COR-L47 (cell line): ENCODE measurements around the gene SEC31A.
"Not testable (repeated sequence)": the region's sequence is repeated elsewhere in the genome, so short reads cannot be mapped to it uniquely, and the experiment has no call there.

Source experiments
- DNase-seq: peaks from one replicate; lab custom pipeline; 2025; lab: John Stamatoyannopoulos, UW

SEC31A gene

GRCh38 chr4:82833060-82833459 is 57.9 kb downstream of the SEC31A start:
- DNase-seq: not testable (repeated sequence)

GRCh38 chr4:82825425-82825824 is 65.5 kb downstream of the SEC31A start:
- DNase-seq: no peak

- DNase-seq: no peak
Measured at GRCh38 chr4:82823062-82823461, 67.9 kb downstream of the SEC31A start.

DNA sequence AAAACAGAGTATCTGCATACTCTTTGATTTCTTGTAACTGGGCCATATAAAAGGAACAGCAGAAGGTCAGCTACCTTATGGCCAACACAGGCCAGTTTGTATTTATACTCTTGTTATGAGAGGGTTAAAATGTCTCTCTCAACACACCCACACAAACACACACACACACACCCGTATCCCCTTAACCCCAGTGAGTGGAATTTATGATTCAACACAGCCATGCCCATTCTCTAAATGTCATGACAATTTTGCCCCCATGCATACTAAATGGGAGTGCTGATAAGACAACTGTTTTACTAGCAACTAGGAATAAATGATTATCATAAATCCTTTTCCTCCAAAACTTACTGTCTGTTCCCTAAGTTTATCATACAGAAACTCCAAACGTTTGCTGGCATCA is 70.3 kb downstream of the SEC31A start:
- no peak for DNase-seq

- DNase-seq: no peak
Measured at GRCh38 chr4:82818664-82819662, 72.0 kb downstream of the SEC31A start.

- not testable (repeated sequence) for DNase-seq
Measured at GRCh38 chr4:82816874-82817273, 74.1 kb downstream of the SEC31A start.

DNA sequence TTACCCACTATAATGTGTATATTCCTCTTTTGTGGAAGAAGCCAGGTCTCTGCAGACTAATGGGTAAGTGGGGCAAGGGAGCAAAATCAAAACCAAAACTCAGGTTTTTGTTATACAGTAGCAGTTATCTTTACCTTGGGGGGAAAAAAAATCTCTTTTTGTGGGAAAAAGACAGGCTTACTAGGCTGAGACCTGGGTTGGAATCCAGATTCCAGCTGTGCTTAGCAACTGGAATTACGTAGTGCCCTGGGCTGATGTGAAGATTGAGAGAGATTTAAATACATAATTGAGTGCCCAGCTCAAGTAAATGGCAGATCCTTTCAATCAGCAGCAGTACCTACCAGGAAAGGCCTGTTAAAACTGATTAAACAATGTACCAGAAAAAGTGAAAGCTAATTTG is 76.9 kb downstream of the SEC31A start:
- DNase-seq: no peak

- peak; percentile 25 for DNase-seq
Measured at GRCh38 chr4:82811838-82812341, 79.1 kb downstream of the SEC31A start.

DNA sequence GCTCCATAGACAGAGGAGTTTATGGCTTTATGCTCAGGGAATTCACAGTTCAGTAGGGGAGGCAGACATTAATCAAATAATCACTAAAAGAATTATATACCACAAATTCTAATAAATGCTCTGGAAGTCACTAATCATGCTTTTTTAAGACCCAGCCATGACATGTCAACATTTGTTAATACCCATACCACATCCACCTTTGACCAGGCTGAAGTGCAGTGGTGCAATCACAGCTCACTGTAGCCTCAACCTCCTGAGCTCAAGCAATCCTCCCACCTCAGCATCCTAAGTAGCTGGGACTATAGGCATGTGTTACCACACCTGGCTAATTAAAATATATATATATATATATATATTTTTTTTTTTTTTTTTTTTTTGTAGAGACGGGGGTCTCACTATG is 79.6 kb downstream of the SEC31A start:
- no peak for DNase-seq

DNA sequence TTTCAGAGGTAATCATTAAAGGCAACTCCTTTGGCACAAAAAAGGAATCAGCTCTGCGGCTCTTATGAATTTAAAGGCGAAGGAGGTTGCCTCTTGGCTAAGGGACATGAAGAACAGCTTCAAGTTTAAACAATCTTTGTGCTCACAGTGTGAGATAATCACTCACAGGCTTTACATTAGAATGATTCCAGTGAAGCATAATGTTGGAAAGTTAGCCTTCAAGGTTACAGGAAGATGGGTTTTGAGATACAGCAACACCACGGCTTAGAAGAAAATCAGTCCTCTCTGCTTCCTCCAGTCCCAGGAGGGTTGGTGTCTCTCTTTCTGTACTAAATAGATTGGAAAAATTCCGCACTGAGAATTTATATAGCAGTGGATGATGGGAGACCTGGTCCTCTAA is 80.8 kb downstream of the SEC31A start:
- no peak for DNase-seq

- no peak for DNase-seq
Measured at GRCh38 chr4:82809619-82810018, 81.3 kb downstream of the SEC31A start.

- DNase-seq: no peak
Measured at GRCh38 chr4:82803746-82804145, 87.2 kb downstream of the SEC31A start.

GRCh38 chr4:82802911-82803310 is 88.0 kb downstream of the SEC31A start:
- no peak for DNase-seq

DNA sequence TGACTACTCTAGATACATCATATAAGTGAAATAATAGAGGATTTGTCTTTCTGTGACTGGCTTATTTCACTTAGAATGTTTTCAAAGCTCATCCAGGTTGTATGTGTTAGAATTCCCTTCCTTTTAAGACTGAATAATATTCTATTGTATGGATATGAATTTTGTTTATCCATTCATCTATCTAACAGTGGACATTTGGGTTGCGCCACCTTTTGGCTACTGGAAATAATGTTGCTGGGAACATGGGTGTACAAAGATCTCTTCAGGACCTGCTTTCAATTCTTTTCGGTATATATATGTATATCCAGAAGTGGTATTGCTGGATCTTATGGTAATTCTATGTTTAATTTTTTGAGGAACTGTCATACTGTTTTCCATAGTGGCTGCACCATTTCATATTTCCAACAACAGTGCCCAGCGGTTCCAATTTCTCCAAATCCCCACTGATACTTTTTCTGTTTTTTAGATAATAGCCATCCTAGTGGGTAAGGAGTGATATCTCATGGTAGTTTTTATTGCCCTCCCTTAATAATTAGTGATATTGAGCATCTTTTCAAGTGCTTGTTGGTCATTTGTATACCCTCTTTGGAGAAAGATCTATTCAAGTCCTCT is 88.9 kb downstream of the SEC31A start:
- DNase-seq: no peak

DNA sequence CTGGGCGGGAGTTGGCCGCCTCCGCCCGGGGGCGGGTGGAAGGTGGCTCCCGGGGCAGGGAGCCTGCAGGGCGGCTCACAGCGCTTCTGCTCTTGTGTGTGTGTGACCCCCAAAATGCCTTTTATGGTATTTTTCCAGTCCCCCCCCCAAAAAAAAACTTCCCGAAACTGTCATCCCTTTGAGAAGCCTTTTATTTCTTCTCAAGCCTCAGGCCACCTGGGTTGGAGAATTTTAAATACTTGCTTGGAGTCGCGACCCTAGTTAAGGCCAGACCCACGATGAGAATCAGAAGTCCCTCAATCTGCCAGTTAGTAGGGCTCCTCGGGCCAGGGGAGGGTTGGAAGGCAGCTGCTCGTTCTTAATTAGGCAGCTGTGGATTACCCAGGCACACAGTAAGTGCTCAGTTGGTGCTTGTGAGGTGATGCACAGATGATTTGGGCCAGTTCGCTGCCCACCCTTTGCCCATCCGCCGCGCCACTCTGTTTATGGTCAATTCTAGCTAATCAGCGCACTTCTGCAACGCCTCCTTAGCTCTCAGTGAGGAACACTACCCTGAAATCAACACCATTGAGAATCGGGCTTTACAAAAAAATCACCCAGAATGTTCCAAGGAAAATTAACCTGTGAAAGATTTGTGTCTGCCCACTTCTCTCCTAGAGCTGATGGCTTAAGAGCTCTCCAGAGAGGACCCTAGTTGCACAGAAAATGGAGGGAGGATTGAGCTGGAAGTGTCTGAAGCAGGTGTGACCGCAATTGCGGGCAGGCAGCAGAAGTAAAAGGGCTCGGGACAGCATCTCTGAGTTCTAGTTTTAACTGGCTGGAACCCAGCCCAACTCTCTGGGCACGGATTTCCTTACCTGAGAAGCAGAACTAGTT is 91.7 kb downstream of the SEC31A start:
- DNase-seq: no peak

DNA sequence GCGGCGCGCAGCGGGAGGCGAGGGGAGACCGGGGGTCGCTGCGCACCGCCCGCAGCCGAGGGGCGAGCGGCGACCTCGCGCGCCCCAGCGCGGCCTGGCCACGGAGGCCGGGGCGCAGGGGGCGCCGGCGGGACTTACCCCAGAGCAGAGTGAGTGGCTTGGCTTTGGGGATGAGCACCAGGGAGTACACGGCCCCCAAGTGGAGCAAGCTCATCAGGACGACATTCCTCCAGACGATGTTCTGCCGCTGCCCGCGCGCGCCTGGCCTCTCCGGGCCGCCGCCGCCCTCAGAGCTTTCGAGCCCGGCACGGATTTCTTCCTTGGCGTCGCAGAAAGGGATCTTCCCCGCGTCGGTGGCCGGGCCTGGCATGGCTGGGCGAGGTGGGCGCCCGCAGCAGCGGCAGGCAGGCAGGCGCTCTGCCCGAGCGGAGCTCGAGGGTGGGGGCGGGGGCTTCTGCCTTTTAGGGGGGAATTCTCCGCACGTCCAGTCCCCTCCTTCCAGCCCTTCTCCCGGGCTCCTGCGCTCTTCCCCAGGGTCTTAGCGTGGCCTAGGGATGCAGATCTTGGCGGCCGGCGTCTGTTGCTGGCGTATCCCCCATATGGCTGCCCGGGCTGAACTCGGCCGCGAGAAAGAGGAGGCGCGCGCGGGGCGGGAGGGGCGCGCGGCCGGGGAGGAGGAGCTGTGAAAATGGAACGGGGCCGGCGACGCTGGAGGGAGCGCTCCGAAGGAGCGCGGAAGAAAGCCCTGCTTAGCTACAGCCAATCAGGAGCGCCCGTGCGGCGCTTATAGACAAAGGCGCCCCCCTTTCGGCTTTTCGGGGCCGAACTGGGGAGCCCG is 92.6 kb downstream of the SEC31A start, which contains the start of gene SCD5:
SCD5 (minus strand) TSS at position 629 of the 838 bp plus-strand sequence; CDS start at position 370, 259 bp downstream.
- peak; percentile 64 for DNase-seq

DNA sequence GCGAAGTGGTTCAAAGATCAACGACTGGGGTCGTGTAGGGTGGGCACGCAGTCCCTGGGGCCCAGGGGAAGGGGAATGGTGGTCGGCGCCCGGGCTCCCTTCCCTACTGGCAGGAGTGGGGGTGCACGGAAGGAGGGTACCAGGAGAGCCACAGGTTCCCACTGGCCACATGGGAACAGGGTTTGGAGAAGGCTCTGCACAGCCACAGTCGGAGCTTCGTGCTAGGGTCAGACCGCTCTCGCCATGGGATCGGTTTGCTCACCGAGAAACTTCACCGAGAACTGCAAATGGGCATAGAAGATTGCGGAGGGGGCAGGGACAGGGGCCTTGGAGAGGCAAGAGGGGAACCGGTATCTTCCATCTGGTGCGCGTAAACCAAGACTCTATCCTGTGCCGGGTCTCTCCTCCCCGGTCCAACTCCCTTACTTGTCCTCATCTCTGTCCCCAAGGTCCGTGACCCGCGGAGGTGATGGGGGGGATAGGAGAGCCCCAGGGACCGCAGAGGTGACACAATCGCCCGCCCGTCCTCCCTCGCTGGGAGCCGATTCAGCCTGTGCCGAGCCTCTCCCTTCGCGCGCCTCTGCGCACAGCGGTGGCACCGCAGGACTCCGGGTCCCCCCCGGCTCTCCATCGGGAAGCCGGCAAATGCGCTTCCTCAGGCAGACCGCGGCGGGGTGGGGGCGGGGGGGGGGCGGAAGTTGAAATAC is 93.4 kb downstream of the SEC31A start:
- peak; percentile 45 for DNase-seq

DNA sequence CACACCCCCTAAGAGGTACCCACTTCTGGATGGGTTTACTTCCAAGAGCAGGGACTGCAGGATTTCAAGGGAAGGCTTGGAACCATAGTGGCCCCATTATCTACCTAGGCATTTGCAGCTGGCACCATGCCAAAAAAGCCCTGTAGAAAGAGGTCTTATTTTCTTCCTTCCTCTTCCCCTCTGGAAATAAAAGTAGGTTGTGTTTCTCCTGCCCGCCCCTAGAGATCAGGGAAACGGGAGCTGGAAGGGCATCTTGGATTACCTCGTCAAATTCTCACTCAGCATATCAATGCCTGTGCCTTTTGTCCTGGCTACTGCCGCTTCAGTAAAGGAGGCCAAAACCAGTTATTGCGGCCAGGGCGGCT is 93.9 kb downstream of the SEC31A start:
- DNase-seq: no peak

GRCh38 chr4:82792912-82793649 is 97.9 kb downstream of the SEC31A start:
- DNase-seq: no peak

DNA sequence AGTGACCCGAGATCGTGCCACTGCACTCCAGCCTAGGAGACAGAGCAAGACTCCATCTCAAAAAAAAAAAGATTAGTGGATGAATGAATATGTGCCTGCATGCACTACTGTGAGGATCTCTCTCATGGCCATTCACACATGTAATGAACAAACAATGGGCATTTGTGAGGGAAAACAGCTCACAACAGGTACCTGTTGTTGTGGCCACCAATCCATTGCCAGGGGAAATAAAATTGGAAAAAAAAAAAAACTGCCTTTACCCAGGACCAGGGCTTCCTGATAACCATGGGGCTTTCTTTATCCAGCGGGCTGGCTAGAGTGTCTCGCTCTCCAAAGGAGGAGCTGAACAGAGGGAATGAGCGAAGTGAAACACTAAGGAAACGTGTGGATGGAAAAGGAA is 99.8 kb downstream of the SEC31A start:
- DNase-seq: no peak
